OCI-LY1 (cell line): Measurements from ENCODE around the gene C1orf50.

ENCODE experiments used
- CTCF ChIP-seq: fragments of 200-600 bp; sonication (generic), shearing (Covaris generic); IDR thresholded peaks from 2 replicates; pipeline ENCODE4 v1.5.1; 2017; ENCODE audit warnings: mild to moderate bottlenecking, antibody characterized with exemption, low read length, moderate library complexity, mixed read lengths
- EZH2 ChIP-seq: fragments of 200-600 bp; sonication (generic), shearing (Covaris generic); IDR thresholded peaks from 2 replicates; pipeline ENCODE4 v1.8.0; 2017; ENCODE audit warnings: borderline replicate concordance, mixed run types, mild to moderate bottlenecking, antibody characterized with exemption, low read length, moderate library complexity, mixed read lengths

- TF ChIP-seq CTCF, result peak; percentile 58
- no peak for TF ChIP-seq EZH2
Measured at GRCh38 chr1:42759114-42759513, 7.9 kb upstream of the C1orf50 start.
